ENCODE measurements around the gene ANGPTL1.

DNA sequence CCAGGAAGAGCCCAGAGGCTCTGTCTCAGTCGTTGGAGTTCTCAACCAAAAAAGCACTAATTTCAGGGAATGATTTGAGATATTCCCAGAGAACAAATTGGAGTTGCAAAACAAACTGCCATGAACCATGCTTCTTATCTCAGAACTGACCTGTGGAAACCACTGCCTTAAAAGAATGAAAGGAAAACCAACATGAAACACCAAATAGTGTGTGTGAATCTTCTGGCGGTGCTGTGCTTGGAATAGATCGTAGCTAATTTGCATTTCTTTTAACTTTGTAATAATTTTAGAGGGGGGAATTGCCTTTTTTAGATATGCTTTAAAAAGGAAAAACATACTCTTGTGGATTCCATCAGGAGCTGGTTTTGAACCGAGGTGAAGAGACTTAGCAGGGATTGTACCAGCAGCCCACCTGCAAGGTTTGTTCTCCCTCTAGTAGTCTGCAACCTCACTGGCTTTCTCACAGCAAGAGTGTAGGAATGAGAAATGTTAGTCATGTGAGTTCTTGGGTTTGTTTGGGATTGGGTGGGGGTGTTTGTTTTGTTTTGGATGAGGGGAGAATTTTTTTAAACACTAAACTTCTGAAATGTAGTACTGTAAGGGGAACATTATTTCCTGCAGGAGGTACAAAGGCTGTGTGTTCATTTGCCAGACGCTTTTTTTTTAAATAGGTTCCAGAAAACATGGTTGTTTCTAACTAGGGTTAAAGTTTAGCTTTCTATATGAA is 45.7 kb upstream of the ANGPTL1 start:
- TF ChIP-seq, protein P1, sequence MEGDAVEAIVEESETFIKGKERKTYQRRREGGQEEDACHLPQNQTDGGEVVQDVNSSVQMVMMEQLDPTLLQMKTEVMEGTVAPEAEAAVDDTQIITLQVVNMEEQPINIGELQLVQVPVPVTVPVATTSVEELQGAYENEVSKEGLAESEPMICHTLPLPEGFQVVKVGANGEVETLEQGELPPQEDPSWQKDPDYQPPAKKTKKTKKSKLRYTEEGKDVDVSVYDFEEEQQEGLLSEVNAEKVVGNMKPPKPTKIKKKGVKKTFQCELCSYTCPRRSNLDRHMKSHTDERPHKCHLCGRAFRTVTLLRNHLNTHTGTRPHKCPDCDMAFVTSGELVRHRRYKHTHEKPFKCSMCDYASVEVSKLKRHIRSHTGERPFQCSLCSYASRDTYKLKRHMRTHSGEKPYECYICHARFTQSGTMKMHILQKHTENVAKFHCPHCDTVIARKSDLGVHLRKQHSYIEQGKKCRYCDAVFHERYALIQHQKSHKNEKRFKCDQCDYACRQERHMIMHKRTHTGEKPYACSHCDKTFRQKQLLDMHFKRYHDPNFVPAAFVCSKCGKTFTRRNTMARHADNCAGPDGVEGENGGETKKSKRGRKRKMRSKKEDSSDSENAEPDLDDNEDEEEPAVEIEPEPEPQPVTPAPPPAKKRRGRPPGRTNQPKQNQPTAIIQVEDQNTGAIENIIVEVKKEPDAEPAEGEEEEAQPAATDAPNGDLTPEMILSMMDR (IDR thresholded peaks at IDR 0.05), result no peak
- no peak for TF ChIP-seq POLR2A (IDR thresholded peaks at IDR 0.05)
